HG03565 (cell line): Measurements from ENCODE around the gene TTC23.

Source experiments
- ATAC-seq: cut with Tn5 transposase; IDR thresholded peaks from one replicate; pipeline ENCODE4 v1.9.1; 2021; ENCODE audit warnings: mild to moderate bottlenecking, moderate library complexity; ENCODE audit not compliant: unreplicated experiment

Gene TTC23

DNA sequence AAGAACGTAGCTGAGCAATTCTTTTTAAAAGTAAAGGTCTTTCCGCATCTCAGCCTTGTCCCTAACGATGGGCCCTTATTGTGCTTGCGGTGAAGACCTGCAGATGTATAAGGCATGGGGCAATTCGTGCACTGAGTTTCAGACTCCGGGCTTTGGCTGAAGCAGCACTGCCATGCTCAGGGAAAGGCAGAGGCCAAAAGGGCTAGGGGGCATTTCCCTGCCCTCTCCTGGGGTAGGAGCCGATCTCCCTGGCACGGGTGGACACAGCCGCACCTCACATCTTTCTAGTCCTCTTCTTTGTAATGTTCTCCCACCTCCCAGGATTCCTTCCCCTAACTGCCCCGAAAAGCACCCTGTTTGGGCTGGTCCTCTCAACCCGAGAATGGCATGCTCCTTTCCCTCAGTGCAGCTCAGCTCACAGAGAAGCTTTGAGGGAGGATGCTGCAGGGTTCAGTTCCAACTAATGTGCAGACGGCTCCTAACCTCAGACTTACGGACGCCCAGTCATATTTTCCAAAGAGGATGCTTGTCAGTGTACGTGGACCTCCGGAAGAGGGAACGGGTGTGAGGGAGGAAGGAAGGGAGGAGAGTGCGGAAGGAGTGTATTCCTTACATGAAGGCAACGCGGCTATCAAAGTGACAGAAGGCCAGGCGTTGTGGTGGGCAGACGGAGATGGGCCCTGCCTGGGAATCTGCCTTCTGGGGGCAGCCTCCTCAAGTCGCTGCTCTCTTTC, 83.3 kb downstream of the TTC23 start:
- ATAC-seq, result no peak

DNA sequence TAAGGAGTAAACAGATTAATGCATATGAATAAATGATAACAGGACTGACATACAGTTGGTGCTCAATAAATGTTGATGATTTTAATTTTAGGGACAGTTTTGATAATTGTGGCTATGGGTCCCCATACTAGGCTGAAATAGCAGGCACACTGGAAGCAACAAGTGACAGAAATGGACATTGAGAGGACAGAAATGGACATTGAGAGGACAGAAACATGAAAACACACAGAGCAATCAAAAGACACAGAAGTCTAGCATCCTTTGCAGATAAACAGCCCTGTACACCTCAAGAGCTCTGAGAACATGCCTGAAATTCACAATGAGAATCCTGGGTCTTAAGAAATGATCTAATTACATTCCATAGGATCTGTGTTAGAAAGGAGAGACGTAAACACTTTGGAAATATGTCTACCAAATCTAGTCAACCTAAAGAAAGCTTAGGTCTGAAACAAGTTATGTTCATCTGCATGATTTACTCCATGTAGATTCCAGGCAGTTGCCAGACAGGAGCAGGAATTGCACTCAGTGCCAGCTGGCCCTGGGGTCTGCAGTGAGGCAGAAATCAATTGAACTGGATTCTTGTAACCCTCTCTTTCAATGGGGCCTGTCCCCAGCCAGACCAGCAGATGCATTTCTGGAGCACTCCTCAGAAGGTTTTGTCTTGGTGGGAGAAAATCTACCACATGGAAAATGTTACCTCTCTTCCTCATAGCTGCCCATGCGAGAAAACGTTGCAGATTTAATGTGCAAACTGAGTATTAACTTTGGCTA, 84.2 kb downstream of the TTC23 start:
- no peak for ATAC-seq

- ATAC-seq, result no peak
These were observed 85.3 kb downstream of the TTC23 start for GRCh38 chr15:99164119-99164518.

DNA sequence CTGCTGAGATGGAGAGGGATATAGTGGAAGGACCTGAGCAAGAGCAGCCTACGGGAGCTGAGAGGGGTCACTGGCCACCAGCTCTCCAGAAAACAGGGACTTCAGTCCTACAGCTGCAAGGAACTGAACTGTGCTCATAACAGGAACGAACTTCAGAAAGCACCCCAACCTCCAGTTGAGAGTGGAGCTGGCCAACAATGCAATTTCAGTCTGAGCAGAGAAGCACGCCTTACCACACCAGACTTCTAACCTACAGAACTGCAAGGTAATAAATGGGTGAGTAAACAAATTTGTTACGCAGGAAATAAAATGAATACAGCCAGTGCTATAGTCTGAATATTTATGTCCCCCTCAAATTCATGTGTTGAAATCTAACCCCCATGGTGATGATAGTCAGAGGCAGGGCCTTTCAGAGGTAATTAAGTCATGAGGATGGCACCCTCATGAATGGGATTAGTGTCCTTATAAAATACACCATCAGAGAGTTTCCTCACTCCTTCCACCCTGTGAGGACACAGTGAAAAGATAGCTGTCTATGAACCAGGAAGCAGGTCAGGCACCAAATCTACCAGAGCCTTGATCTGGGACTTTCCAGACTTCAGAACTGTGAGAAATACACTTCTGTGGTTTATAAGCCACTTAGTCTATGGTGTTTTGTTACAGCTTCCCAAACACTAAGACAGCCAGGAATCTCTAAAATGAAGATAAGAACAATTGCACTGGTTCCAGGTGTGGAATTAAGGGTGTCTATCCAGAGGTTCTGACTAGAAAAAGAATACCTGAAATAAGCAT, 85.9 kb downstream of the TTC23 start:
- no peak for ATAC-seq

GRCh38 chr15:99158626-99159412, 90.6 kb downstream of the TTC23 start:
- no peak for ATAC-seq

GRCh38 chr15:99157456-99157855, 91.9 kb downstream of the TTC23 start:
- no peak for ATAC-seq

DNA sequence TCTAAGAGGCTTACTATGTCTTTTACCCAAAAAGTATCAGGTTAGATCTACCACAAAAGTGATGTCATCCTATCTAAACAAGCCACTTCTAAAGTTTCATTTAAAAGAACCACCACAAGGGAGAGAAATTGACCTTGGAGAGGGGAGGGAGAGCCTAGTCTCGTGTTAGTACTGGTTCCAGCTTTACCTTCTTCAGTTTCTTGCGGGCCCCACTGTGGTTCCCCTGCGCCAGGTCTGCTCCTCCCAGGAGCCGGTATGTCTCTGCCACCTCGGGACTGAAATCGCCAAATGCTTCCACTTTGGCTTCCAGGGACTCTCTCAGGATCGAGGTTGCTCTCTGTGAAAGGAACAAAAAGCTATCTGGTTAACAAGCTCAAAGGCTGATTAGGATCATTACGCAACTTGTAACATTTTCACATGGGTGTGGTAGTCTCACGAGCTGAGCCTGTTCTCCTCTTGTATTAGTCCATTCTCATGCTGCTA, 93.4 kb downstream of the TTC23 start:
- ATAC-seq, result no peak

- ATAC-seq, result no peak
These were observed 95.1 kb downstream of the TTC23 start for GRCh38 chr15:99154271-99154670.

GRCh38 chr15:99153026-99153535, 96.3 kb downstream of the TTC23 start:
- no peak for ATAC-seq

GRCh38 chr15:99151156-99151555, 98.2 kb downstream of the TTC23 start:
- ATAC-seq, result no peak

DNA sequence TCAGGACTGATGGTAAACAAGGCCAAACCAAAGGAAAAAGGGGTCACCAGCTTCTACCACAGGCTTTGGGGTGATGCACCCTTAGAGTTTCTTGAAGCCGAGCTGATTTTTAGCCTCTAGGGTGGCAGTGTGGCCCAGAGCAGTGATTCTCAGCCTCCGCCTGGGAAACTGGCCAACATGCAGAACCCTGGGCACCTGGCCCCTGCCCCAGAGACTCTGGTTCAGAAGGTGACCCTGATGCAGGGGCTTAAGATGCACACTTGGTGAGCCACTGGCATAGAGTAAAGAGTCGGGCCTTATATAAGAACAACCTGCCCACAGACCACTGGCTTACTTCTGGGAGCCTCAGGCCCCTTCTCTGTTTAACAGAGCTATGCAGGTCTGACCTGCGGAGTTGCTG, 100.0 kb downstream of the TTC23 start:
- no peak for ATAC-seq

DNA sequence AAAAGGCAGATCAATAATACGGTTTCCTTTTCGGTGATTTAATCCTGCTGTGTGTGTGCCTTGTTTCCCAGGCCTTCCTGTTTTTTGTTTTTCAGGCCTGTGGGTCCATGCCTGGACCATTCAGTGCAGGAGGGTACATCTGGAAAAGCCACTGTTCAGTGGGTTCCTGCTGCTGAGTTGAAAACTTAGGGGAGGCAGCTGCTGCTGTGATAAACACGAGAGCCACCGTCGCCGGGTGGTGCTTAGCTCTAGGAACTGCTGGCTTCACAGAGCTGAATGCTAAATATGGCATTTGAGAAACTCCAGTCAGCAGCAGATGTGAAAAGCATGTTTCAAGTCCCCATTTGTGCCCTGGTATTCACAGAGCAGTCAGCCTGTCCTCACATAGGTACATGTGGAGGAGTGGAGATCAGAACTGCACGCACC, 100.5 kb downstream of the TTC23 start:
- ATAC-seq, result no peak

DNA sequence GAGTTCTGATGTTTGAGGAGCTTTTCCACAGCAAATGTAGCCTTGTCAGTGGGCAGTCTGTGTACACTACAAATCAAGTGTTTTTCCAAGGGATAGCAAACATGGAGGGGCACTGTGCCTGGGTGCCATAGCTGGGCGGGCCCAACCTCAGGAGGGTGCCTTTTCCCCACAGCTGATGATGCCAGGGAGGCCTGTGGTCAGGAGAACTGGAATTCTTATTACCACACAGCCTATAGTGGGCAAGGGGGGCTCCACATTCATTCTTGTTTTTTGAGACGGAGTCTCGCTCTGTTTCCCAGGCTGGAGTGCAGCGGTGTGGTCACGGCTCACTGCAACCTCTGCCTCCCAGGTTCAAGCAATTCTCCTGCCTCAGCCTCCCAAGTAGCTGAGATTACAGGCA, 102.7 kb downstream of the TTC23 start:
- no peak for ATAC-seq

- no peak for ATAC-seq
These were observed 103.6 kb downstream of the TTC23 start for GRCh38 chr15:99145778-99146177.

DNA sequence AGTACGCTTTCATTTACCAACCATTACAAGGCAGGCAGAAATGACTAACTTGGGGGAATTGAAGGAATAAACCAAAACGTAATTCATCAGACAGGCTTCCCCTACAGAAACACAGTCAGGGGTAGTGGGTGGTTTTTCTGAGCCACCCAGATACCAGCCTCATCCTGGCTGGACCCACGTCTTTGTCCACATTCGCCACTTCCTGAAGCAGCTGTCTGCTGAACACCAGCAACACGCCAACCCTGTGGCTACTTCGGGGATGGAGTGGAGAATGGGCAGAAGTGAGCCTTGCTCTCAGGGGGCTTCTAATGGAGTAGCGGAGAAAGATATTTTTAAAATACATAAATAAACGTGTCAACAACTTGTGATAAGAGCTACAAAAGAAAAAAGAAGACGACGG, 104.4 kb downstream of the TTC23 start:
- ATAC-seq, result no peak

DNA sequence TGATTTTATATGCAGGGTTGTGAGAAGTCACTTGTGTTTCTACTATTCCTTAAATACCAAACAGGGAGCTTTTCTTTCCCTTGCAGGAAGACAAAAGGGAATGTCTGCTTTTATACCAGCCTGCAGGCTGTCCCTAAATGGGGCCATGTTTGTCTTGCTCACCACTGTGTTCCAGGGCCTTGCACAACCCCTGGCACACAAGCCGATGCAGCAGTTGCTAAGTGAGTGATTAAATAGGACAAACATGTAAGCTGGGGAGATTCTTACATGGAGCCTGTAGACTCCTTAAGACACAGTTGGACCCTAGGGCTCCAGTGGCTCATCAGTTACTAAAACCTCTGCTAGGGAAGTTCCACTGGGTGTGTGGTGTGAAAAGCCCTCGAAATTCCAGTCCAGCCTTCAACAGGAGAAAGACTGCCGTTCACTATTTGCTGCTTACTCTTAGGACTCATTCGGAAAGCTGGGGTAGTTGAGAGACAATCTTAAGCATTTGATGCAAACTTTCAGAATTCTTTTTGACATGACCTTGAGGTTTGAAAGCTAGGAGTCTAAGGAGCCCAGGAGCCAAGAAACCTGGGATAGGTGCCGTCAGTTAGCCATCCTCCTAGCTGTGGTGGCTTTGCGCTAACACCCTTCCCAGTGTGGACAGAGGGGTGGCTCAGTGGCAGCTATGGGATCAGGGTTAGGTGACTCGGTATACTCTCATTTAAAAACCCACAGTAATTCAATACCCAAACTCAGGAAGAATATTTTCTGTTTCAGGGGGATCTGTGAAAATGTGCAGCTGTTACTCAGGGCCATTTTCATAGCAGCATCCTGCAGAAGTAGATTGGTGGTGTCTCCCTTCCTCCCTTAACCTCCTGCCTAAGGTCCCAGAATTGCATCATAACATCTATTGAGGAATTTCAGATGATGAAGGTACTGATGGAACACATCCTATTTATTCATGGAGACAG, 105.4 kb downstream of the TTC23 start:
- ATAC-seq, result no peak

DNA sequence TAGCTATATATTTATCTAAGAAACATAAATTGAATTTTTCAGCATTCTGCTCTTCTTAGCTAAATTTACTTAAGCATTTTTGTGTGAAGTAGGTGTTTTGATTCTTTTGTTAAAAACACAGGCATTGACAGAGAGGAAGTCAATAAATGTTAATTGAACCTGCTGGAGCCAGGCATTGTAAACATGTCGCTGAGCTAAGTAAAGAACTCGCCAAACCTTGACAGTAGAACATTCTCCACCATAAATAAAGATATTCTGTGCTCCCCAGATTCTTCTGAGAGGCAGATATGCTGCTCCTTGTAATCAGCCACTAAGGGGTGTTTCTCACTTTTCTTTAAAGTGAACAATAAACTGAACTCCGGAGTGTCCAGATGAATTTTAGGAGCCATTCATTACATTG, 106.1 kb downstream of the TTC23 start:
- no peak for ATAC-seq

DNA sequence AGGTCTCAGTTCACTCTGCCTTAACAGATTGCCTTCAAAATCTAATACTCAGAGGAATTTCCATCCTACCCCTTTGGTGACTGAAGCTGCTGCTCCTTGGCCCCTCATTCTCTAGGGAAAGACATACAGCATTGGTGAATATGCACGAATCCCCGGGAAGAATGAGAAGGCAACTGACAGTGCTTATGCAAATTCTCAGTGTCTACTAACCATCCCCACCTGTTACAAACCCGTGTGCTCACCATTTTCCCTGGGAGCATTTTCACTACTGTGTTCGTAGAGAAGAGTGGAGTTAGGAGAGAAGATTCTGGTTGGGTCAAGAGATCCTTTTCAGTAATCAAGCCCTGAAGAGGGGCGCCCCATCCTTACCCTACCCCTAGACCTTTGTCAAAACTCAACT, 106.8 kb downstream of the TTC23 start:
- ATAC-seq, result no peak

GRCh38 chr15:99141943-99142342, 107.4 kb downstream of the TTC23 start:
- ATAC-seq, result no peak
